GM10847 (cell line): Measurements from ENCODE around the gene TSEN34.
"Not testable (repeated sequence)": the region's sequence is repeated elsewhere in the genome, so short reads cannot be mapped to it uniquely, and the experiment has no call there.

Source experiments
- POLR2A ChIP-seq: IDR thresholded peaks from 2 replicates; pipeline ENCODE4 v1.6.1; 2011; ENCODE audit not compliant: insufficient read length; ENCODE audit errors: extremely low read depth

Gene TSEN34

DNA sequence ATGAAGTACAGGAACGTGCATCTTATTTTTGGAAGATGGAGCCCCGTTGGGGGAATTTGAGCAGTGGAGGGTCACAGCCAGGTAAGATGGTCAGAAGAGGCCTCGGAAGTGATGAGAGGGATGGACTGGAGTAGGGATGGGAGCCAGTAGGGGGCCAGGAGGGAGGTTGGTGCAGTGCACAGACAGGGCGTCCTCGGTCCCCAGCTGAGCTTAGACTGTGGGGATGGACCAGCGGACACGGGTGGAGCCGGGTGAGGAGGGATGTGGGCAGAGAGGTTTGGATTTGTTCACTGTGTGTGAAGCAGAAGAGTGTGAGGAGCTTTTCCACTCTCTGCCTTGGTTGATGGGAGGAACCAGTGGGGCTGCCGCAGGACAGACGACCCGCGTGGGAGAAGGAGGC is 20.1 kb downstream of the TSEN34 start:
- TF ChIP-seq POLR2A: no peak

DNA sequence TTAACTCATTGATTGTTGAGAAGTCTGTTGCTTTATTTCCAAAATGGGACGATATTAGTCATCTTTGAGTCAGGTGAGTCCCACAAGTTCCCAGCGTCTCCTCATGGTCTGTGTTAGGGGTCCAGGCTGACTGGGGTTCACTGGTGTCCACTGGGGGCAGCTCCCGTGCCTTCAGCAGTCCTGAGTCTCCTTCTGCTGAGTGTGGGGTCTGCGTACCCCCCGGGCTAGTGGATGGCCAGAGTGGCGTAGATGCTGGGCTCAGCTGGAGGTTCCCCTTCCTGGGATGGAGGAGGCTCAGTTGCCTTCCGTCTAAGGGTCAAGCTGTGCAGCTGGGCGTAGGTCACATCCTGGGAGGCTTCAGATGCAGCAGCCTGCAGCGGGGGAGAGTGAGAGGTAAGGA is 25.8 kb downstream of the TSEN34 start:
- no peak for TF ChIP-seq POLR2A

DNA sequence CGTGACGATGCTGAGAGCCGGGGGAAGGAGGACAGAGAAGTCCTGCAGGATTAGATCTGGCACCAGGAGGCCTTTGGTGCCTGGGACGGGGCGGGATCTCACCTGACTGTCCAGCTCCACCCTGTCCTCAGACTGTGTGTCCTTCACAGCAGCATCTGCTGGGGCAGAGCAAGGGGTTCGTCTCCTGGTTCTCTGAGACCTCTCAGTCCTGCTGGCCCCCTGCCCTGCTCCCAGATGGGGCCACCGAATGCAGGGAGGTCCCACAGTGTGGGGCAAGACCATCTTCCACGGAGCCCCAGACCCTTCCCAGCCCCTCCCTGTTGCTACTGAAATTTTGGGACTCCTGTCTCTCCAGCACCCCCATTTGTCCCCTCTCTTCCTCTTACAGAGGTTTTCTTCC is 27.2 kb downstream of the TSEN34 start:
- TF ChIP-seq POLR2A: no peak

DNA sequence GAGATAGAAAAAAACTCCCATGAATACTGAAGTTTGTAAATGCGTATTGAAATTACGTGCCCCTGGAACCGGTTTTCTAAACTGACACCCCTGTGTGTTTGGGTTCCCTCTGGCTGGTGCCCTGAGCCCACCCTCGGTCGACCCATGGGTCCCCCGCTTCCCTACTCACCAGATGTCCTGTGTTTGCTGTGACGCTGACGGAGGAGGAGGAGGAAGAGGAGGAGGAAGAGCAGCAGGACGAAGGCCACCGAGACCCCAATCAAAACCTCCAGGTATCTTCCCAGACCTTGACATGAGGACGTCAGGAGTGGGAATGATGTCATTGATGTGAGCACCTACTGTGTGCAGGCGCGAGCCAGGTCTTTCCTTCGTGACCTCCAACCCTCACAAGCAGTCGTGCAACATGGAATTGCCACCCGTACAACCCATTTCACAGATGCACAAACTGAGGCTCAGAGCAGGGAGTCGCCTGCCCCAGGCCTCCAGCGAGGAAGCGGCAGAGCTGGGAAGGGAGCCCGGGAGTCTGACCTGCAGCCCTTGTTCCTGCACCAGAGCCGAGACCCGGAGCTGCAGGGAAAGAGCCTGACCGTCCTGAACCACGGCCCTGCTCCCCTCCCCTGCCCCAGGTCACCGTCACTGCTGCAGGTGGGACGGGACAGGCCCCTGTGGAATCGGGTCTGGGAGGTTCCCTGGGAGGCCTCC is 28.0 kb downstream of the TSEN34 start:
- no peak for TF ChIP-seq POLR2A

DNA sequence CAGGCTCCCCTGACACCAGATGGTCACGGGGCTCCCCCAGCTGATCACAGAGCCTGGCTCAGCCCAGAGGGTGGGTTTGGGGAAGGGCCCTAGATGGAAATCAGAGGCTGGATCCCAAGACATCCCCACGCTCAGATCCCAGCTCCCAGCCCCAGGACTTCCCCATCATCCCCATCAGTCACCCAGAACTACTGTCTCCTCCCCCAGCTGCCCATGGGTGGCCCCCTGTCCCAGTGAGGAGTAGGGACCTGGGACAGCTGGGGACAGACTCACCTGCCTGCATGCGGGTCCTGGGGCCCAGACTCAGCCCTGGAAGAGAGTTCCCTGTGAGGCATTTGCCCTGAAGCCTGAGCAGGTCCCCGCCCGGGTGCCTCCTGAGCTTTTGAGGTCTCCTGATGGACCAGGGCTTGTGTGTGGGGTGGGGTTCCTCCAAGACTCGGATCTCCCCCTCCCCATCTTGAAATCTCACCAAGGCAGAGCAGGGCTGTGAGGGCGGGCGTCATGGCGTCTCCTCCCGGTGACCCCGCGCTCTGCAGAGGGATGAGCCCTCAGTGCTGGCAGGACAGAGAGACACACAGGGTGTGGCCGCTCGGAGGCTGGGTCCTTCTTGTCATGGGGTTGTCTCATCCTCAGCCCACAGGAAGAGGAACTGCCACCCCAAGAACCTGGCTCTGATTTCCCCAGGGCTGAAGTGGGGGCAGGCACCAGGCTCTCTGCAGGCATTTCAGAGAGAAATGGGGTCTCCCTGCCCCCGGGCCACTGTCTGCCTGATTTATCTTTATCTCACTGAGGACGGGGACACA is 31.6 kb downstream of the TSEN34 start, which contains the start of gene LILRB3:
Gene LILRB3, minus strand, starts transcription at position 534 of the 803 bp plus-strand sequence. Its CDS starts 31 bp downstream, at position 503.
- TF ChIP-seq POLR2A: not testable (repeated sequence)

DNA sequence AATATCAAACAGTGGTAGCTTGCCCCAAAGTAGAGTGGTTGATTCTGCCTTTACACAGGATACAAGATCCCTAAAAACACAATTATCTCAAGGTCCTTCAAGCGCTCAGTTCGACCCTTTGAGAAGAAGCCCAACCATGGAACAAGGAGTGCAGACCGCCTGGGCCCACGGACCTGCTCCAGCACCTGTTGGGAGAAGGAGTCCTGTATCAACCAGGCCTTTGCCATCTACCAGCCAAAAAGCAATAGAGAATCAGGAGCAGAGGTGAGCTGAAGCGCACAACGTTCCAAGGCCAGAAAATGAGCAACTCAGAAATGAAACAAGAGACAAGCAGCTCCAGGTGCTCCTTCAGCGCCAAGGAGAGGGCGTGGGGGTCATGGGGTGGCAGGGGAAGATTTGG is 38.0 kb downstream of the TSEN34 start:
- no peak for TF ChIP-seq POLR2A

DNA sequence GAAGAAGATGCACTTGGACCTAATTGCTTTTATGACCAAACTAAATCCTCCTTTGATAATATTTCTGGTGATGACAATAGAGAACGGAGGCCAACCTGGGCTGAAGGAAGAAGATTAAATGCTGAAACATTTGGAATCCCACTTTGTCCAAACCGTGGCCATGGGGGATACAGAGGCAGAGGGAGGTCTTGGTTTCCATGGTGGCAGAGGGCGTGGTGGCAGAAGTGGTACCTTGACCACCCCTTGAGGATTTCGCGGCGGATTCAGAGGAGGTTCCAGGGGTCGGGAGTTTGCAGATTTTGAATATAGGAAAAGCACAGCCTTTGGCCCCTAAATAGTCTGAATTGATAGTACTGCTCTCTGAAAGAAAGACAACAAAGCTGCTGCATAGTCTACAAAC is 38.9 kb downstream of the TSEN34 start:
- TF ChIP-seq POLR2A: no peak

DNA sequence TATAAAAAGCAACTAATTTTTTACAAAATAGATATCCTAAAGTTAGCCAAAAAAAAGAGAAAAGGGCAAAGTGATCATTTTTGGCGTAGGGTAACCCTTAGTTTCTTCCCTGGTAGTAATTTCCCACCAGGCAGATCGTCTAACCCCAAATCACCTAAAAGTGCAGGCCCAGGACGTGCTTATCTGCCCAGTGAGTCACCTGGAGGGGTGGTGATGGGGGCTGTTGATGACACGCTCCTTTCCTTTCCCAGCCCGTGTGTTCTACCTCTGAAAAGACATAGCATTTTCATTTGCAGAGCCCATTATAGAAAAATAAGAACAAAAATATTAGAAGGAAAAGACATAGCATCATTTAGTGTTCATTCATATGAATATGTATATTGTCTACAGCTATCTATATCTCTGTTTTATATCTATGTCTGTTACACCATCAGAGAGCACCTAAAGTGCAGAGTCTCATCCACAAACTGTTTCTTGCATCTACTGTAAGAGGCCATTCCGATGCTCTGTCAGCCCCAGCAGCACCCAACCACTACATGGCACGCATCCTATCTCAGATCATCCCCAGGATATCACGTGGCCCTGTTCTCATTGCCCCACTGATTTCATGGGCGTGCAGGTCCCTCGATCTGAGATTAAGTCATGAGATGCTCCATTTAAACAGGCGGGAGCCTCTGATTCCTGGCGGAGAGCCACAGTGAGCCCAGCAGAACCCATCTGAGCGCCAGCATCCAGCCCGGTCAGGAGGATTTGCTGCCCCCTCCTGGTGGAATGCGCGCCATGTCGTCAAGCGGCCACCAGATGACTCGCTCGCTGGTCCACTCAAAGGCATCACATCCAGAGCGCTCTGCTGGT is 40.2 kb downstream of the TSEN34 start:
- TF ChIP-seq POLR2A: no peak

DNA sequence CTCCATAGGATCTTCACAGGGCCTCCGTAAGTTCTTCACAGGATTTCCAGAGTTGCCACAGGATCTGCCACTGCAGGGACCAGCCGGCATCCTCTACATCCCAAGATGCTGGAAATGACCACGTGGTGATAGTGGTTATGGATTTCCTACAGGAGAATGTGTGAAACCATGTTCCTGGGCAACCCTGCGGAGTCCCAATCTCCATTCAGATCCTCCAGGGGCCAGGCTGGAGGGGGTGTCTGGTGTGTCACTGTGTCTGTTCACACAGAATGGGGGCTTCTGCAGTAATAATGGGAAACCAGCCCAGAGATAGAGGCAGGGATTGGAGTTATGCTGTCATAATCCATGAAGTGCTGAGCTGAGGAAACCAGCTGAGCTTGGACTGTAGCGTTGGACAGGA is 42.8 kb downstream of the TSEN34 start:
- TF ChIP-seq POLR2A: no peak

DNA sequence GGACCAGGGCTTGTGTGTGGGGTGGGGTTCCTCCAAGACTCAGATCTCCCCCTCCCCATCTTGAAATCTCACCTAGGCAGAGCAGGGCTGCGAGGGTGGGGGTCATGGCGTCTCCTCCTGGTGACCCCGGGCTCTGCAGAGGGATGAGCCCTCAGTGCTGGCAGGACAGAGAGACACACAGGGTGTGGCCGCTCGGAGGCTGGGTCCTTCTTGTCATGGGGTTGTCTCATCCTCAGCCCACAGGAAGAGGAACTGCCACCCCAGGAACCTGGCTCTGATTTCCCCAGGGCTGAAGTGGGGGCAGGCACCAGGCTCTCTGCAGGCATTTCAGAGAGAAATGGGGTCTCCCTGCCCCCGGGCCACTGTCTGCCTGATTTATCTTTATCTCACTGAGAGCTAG is 51.5 kb downstream of the TSEN34 start, which contains the start of gene LILRA6:
Gene LILRA6, minus strand, starts transcription at position 145 of the 400 bp plus-strand sequence.
- not testable (repeated sequence) for TF ChIP-seq POLR2A
